T-helper 1 cell treated with Interleukin-12 subunit alpha and Interleukin-12 subunit beta and Interleukin-4 antibody, amounts not matched to agents 30 μg/mL and 1 μg/mL, for 36 hours (primary cell): Measurements from ENCODE around the gene USP10.

Experiments
- H3K27ac Mint-ChIP-seq: one replicate; pipeline ENCODE4 v1.8.0; 2021; ENCODE audit warnings: mild to moderate bottlenecking, mixed read lengths
- H3K27me3 Mint-ChIP-seq: one replicate; pipeline ENCODE4 v1.8.0; 2021; ENCODE audit warnings: low read depth, mixed read lengths
- H3K36me3 Mint-ChIP-seq: one replicate; pipeline ENCODE4 v1.8.0; 2021; ENCODE audit warnings: low read depth, mixed read lengths
- H3K4me1 Mint-ChIP-seq: one replicate; pipeline ENCODE4 v1.8.0; 2021; ENCODE audit warnings: low read depth, mixed read lengths
- H3K4me3 Mint-ChIP-seq: one replicate; pipeline ENCODE4 v1.8.0; 2021; ENCODE audit warnings: mild to moderate bottlenecking, moderate library complexity, mixed read lengths
- H3K9me3 Mint-ChIP-seq: one replicate; pipeline ENCODE4 v1.8.0; 2021; ENCODE audit warnings: mixed read lengths

Gene USP10

DNA sequence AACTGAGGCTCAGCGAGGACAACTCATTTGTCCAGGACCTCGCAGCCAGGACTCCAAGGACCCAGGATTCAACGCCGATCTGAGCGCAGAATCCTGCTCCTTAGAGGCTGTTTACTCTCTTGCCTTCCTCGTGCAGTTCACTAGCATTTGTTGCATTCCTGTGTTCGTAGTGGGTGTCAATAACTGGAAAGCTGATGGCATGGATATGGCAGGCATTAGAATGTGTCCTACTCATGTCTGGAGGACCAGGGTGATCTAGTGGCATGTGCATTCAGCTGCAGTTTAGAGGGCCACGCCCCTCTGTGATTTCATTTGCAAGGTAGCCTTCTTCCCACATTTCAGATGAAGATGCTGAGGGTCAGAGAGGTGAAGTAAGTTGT is 120.5 kb downstream of the USP10 start:
- peak overlapping the region; percentile 72 for H3K4me3 Mint-ChIP-seq
- H3K9me3 Mint-ChIP-seq, result no peaks in the 10 kb centered on the region
- peaks cover 7% of the 10 kb centered on the region for H3K4me1 Mint-ChIP-seq
- peaks cover 46% of the 10 kb centered on the region for H3K27me3 Mint-ChIP-seq
- no peaks in the 10 kb centered on the region for H3K36me3 Mint-ChIP-seq
- H3K27ac Mint-ChIP-seq, result no peak overlapping the region

DNA sequence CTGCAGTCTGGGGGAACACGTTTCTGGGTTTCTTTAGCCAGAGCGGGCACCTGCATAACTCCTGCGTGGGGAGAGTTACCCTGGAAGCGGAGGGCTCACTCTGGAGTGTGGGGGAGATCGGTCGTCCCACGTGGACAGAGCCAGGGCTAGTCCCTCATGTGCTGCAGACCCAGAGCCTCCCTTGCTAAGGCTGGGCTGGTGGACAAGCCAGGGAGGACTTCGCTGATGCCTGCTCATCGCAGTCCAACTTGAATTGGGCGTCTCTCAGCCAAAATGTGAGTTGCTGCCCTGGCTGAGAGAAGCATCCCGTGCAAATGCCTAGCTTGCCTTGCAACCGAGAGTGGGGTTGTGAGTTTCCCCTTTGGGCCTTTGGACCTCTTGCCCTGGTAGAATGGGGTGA is 121.0 kb downstream of the USP10 start:
- Mint-ChIP-seq H3K4me3 (no peak overlapping the region), H3K27ac (no peak overlapping the region), H3K4me1 (peaks cover 7% of the 10 kb centered on the region), H3K9me3 (no peaks in the 10 kb centered on the region), H3K36me3 (no peaks in the 10 kb centered on the region), H3K27me3 (peaks cover 46% of the 10 kb centered on the region)

DNA sequence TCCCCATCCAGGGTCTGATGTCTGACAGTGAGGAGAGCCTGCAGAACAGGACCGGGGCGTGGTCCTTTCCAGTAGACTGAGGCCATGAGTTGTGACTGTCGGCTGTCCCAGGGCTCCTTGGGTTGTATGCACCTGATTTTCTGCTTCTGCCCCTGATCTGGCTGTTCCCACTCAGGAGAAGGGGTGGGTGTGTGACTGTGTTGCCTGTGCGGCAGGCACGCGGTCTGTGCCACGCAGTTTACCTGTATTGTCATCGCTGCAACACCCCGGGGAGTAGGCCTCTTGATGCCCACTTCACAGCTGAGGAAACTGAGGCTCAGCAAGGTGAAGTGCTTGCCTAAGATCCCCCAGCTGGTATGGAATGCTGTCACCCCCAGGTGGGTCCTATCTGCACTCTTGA is 121.4 kb downstream of the USP10 start:
- Mint-ChIP-seq H3K4me1 (peaks cover 7% of the 10 kb centered on the region), H3K27ac (no peak overlapping the region), H3K9me3 (no peaks in the 10 kb centered on the region), H3K4me3 (no peak overlapping the region), H3K36me3 (no peaks in the 10 kb centered on the region), H3K27me3 (peaks cover 43% of the 10 kb centered on the region)

DNA sequence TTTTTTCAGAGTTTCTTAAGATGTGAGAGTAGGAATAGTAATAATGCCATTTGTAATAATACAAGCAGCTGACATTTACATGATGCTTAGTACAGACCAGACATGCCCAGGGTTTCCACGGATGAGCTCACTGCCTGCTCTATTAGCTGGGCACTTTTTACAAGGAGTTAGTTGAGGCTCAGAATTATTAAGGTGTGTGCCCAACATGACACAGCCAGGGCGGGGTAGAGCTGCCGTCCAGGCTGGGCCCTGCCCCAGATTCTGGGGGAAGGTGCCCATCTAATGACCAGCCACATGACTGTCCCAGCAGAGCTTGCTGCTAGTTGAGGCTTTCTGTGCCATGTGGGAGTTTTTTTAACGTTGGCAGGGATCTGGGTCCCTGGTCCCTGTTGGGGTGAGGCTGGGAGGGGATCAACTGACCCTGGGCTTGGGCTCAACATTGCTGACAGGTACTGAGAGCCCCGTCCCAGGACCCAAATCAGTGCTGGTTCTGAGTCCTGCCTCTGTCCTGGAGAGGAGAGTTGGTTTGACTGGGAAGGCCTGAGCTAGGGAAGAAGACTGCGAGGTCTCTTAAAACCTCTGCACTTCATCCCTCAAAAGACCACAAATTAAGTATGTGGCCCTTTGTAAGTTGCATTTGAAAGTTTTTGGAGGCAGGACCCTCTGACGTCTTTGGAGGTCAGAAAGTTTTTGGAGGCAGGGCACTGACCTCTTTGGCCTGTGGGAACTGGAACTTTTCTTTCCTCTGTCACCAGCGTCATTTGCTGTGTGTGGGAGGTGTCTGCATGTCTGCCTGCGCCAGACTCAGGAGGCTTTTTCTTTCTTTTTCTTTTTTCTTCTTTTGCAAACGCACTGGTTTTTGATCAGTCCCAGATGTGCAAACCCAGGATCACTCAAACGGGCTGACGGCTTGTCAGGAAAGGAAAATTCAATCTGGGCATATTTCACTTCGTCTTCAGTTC is 122.2 kb downstream of the USP10 start:
- Mint-ChIP-seq H3K27me3 (peaks cover 43% of the 10 kb centered on the region), H3K36me3 (no peaks in the 10 kb centered on the region)

DNA sequence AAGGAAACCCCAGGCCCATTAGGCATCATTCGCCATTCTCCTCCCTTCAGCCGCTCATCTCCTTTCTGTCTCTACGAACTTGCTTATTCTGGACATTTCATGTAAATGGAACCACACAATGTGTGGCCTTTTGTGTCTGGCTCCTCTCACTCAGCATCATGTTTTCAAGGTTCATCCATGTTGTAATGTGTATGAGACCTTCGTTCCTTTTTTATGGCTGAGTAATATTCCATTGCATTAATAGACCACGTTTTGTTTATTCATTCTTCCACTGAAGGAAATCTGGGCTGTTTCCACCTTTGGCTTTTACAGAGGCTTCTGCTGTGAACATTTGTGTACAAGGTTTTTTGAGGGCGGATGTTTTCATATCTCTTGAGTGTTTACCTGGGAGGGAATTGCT is 123.2 kb downstream of the USP10 start:
- Mint-ChIP-seq H3K27ac (no peak overlapping the region), H3K36me3 (no peaks in the 10 kb centered on the region), H3K4me1 (peaks cover 7% of the 10 kb centered on the region), H3K4me3 (no peak overlapping the region), H3K27me3 (peaks cover 45% of the 10 kb centered on the region), H3K9me3 (no peaks in the 10 kb centered on the region)

More for the DNA sequence above, 122.2 kb downstream of the USP10 start:
- H3K27ac Mint-ChIP-seq, result no peak overlapping the region
- H3K4me3 Mint-ChIP-seq, result no peak overlapping the region
- peaks cover 7% of the 10 kb centered on the region for H3K4me1 Mint-ChIP-seq
- no peaks in the 10 kb centered on the region for H3K9me3 Mint-ChIP-seq

DNA sequence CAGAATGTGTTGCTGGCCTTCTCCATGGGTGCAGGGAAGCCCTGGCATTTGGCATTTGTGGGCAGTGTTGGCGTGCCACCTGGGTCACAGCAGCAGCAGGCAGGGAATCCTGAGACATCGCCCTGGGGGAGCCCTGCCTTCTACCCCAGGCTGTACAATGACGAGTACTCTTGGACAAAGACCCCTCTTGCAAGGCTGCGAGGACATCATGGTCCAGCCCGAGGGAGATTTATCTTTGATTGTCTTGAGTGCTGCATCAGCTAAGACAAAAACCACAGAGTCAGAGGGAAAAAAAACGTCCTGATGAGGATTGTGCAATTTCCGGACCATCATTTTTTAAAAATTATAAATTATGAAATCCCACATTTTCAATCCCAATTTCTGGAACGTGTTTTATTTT is 123.7 kb downstream of the USP10 start:
- Mint-ChIP-seq H3K27ac (no peak overlapping the region), H3K27me3 (peaks cover 46% of the 10 kb centered on the region), H3K4me1 (peaks cover 7% of the 10 kb centered on the region), H3K36me3 (no peaks in the 10 kb centered on the region), H3K9me3 (no peaks in the 10 kb centered on the region), H3K4me3 (no peak overlapping the region)

DNA sequence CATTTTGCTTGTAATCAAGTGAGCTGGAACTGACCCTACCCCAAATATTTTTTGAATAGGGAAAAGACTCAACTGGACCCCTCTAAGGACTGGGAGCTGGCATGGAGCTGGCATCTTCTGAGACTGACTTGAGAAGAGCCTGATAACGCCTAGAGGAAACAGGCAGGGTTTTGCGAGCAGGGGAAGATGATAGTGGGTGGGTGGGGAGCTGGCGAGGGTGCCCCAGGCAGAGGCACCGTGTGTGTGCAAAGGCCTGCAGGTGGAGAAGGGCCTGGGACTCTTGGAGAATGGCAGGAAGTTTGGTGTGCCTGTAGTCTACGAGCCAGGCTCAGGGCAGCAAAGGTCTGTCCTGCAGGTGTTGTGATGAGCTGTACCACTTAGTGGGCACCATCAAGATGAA is 124.1 kb downstream of the USP10 start:
- H3K9me3 Mint-ChIP-seq, result no peaks in the 10 kb centered on the region
- H3K27ac Mint-ChIP-seq, result no peak overlapping the region
- H3K27me3 Mint-ChIP-seq, result peaks cover 46% of the 10 kb centered on the region
- no peaks in the 10 kb centered on the region for H3K36me3 Mint-ChIP-seq
- H3K4me1 Mint-ChIP-seq, result peaks cover 7% of the 10 kb centered on the region
- H3K4me3 Mint-ChIP-seq, result no peak overlapping the region

DNA sequence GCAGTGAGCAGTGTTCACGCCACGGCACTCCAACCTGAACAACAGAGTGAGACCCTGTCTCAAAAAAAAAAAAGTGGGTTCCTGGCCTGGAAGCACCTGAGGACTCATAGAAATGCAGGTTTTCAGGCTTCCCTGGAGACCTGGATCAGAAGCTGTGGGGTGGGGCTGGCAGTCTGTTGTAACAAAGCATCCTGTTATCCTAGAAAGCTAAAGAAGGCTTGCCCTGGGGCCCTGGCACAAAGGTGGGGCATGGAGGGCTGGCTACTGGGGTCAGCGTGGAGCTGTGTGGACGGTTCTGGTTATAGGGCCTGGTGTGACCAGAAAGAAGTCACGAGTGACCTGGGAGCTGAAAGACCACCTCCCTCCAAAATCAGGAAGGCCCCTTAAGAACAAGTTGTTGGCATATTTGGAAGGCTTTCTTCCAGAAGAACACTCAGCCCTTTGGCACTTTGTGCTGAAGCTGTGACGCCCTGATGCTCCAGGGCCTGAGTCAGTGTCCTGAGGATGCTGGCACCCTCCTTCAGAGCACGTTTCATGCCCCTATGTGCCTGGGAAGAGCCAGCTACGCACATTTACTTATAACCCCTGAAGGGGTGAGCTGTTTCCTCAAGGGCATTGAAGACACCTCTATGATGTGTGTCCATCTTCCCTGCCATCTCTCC is 126.2 kb downstream of the USP10 start:
- H3K27me3 Mint-ChIP-seq, result peaks cover 35% of the 10 kb centered on the region

DNA sequence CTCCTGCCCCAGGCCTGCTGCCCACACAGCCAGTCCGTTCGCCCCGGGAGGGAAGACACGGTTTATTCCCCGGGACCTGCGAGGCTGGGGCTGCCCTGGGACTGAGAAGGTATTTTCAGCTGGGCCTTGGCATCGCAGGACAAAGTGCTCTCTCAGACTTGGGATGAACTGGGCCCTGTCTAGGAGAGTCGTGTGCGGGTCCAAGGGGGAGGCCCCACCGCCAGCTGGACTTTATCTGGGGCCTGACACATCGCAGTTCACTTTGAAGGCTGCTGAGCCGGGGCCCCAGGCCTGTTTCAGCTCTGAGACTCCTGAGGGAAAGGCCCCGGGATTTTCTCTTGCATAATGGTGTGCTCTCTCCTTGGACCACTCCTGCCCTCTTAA is 126.8 kb downstream of the USP10 start:
- Mint-ChIP-seq H3K4me1 (no peaks in the 10 kb centered on the region), H3K27me3 (peaks cover 30% of the 10 kb centered on the region), H3K36me3 (no peaks in the 10 kb centered on the region), H3K4me3 (no peak overlapping the region), H3K9me3 (no peaks in the 10 kb centered on the region), H3K27ac (no peak overlapping the region)

More for the DNA sequence above, 126.2 kb downstream of the USP10 start:
- no peaks in the 10 kb centered on the region for H3K9me3 Mint-ChIP-seq
- H3K4me1 Mint-ChIP-seq, result no peaks in the 10 kb centered on the region
- no peak overlapping the region for H3K4me3 Mint-ChIP-seq
- H3K27ac Mint-ChIP-seq, result no peak overlapping the region
- no peaks in the 10 kb centered on the region for H3K36me3 Mint-ChIP-seq

DNA sequence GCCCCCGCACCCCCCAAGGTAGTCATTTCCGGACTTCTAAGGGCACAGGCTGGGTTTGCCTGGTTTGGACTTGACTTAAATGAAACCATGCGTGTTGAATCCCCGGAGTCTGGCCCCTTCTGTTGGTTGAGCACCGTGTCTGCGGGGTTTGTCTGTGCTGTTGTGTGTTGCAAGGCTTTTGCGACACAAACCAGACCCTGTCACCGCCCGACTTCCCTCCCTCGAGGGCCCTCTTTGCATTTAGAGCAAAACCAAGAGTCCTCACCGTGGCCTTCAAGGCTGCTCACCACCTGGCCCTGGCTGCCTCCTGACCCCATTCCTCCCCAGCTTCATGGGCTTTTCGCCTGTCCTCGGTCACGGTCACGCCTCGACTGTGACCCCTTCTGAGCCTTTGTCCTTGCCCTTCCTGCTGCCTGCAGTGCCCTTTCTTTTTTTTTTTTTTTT is 127.4 kb downstream of the USP10 start:
- peaks cover 28% of the 10 kb centered on the region for H3K27me3 Mint-ChIP-seq
- no peak overlapping the region for H3K4me3 Mint-ChIP-seq
- H3K36me3 Mint-ChIP-seq, result no peaks in the 10 kb centered on the region
- H3K9me3 Mint-ChIP-seq, result no peaks in the 10 kb centered on the region
- no peak overlapping the region for H3K27ac Mint-ChIP-seq
- no peaks in the 10 kb centered on the region for H3K4me1 Mint-ChIP-seq

DNA sequence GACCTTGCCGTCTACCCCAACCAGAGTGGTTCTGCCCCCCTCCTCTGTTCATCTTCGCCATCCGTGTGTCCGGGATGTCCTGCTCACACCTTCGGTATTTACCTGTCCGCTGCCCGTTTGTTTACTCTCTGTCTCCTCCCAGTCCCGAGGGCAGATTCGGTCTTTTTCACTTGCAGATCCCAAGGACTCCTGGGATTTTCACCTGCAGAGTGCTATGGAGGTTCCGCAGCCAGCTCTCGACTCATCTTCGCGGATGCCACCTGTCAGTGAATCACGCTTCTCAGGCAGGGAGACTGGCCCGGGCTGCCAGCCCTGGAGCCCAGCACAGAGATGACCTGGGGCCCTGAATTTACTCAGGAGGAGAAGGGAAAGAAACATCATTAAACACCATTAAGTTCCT is 128.1 kb downstream of the USP10 start:
- Mint-ChIP-seq H3K9me3 (no peaks in the 10 kb centered on the region), H3K4me3 (no peak overlapping the region), H3K36me3 (no peaks in the 10 kb centered on the region), H3K27ac (no peak overlapping the region), H3K27me3 (peaks cover 24% of the 10 kb centered on the region), H3K4me1 (no peaks in the 10 kb centered on the region)

DNA sequence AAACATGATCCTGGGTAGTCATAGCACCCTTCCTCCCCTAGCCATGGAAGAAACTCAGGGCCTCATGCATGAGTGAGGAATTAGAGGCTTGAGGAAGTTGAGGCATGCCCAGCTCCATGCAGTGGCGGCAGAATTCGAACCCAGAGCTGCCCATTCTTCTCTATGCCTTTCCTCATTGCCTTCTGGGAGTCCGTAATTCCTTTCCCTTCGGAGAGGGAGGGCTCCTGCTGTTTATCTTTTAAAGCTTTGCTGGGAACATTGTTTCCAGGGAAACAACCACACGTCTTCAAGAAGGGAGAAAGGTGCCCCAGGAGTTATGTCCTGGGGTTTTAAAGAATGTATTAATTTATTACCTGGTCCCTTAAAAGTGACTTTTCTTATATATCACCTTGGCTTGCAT is 128.5 kb downstream of the USP10 start:
- H3K27me3 Mint-ChIP-seq, result peaks cover 20% of the 10 kb centered on the region
- H3K4me1 Mint-ChIP-seq, result no peaks in the 10 kb centered on the region
- H3K4me3 Mint-ChIP-seq, result no peak overlapping the region
- H3K27ac Mint-ChIP-seq, result no peak overlapping the region
- H3K36me3 Mint-ChIP-seq, result no peaks in the 10 kb centered on the region
- H3K9me3 Mint-ChIP-seq, result no peaks in the 10 kb centered on the region
